NCI-H526 treated with DMSO at 0.1 percent for 48 hours (cell line): Measurements from ENCODE around the gene TTC13.
"Not testable (repeated sequence)": the region's sequence is repeated elsewhere in the genome, so short reads cannot be mapped to it uniquely, and the experiment has no call there.

Source experiments
- DNase-seq: peaks from one replicate; lab custom pipeline; 2025; lab: John Stamatoyannopoulos, UW

Gene TTC13

GRCh38 chr1:230992100-230992774 is 13.6 kb upstream of the TTC13 start:
- DNase-seq = no peak

- DNase-seq = no peak
Measured at GRCh38 chr1:230987448-230987847, 8.8 kb upstream of the TTC13 start.

- no peak for DNase-seq
Measured at GRCh38 chr1:230986976-230987375, 8.3 kb upstream of the TTC13 start.

GRCh38 chr1:230985711-230986110 is 7.0 kb upstream of the TTC13 start:
- DNase-seq = no peak

GRCh38 chr1:230984622-230985515 is 6.2 kb upstream of the TTC13 start:
- DNase-seq = not testable (repeated sequence)

- DNase-seq = no peak
Measured at GRCh38 chr1:230983811-230984210, 5.2 kb upstream of the TTC13 start.

GRCh38 chr1:230982696-230983095 is 4.0 kb upstream of the TTC13 start:
- DNase-seq = no peak

GRCh38 chr1:230979952-230980351 is 1.3 kb upstream of the TTC13 start:
- DNase-seq = no peak

- DNase-seq = no peak
Measured at GRCh38 chr1:230979389-230979716, 692 bp upstream of the TTC13 start.

- DNase-seq = peak; percentile 36
Measured at GRCh38 chr1:230977761-230978490, 735 bp downstream of the TTC13 start.

- DNase-seq = no peak
Measured at GRCh38 chr1:230976825-230977747, 1.6 kb downstream of the TTC13 start.

- no peak for DNase-seq
Measured at GRCh38 chr1:230976360-230976759, 2.3 kb downstream of the TTC13 start.

GRCh38 chr1:230975636-230976035 is 3.0 kb downstream of the TTC13 start:
- no peak for DNase-seq

- no peak for DNase-seq
Measured at GRCh38 chr1:230972855-230973271, 5.8 kb downstream of the TTC13 start.

GRCh38 chr1:230971771-230972170 is 6.9 kb downstream of the TTC13 start:
- DNase-seq = no peak

- no peak for DNase-seq
Measured at GRCh38 chr1:230970432-230970831, 8.2 kb downstream of the TTC13 start.

- no peak for DNase-seq
Measured at GRCh38 chr1:230966358-230966873, 12.2 kb downstream of the TTC13 start.

GRCh38 chr1:230965535-230965934 is 13.1 kb downstream of the TTC13 start:
- no peak for DNase-seq

- DNase-seq = no peak
Measured at GRCh38 chr1:230964896-230965295, 13.8 kb downstream of the TTC13 start.

- no peak for DNase-seq
Measured at GRCh38 chr1:230958370-230958769, 20.3 kb downstream of the TTC13 start.

GRCh38 chr1:230957580-230957989 is 21.1 kb downstream of the TTC13 start:
- no peak for DNase-seq
